NOMO-1 treated with DMSO at 0.1 percent for 48 hours (cell line): ENCODE results near the gene CAPNS2.
"Not testable (repeated sequence)": the region's sequence is repeated elsewhere in the genome, so short reads cannot be mapped to it uniquely, and the experiment has no call there.

ENCODE experiments used
- DNase-seq: peaks from one replicate; lab custom pipeline; 2025; ENCODE audit not compliant: unreplicated experiment; lab: John Stamatoyannopoulos, UW

Gene CAPNS2

DNA sequence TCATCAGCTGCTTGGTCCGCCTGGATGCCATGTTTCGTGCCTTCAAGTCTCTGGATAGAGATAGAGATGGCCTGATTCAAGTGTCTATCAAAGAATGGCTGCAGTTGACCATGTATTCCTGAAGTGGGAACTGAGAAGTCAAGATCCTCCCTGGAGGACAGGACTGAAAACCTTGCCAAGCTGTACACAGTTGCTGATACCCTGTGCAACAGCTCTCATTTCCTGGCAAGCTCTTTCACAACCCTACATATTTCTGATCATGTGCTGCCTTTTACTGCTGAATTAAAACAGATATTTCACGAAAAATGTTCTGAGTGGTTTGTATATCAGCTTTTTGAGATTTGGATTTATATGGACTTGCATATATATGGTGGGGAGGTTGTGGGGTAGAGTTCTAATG is 898 bp downstream of the CAPNS2 start:
- peak; percentile 33 for DNase-seq

DNA sequence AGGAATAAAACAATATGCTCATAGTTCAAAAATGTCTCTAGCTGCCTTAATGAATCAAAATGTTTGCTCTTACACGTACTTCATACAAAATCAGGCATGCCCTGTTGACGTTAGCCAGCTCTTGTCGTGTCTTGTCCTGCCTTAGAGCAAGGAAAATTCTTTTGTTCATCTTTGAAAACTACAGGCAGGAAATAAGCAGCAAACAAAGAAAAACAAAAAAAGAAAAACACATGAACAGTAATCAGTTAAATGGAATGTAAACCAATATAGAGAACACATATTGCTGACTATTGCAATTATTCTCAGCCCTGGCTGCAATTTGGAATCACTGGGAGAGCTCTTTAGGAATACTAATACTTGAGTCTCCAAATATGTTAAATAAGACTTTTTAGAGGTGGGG is 1.7 kb downstream of the CAPNS2 start:
- DNase-seq = no peak

DNA sequence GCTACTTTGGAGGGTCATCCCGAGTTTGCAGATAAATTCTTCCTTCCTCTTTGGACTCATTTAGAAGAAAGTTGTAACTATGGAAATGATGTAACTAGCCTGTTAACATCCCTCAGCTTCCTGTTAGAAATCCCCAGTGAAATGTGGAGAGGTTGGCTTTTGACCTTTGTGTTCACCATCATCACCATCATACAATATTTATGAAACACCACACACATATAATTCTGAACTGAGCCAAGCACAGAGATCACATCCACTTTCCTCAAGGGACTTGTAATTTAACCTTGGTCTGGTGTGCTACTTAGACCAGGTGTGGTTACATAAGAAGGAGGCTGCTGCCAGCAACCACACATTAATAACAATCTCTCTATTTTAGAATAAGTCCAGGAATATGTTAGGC is 2.5 kb downstream of the CAPNS2 start:
- peak; percentile 26 for DNase-seq

DNA sequence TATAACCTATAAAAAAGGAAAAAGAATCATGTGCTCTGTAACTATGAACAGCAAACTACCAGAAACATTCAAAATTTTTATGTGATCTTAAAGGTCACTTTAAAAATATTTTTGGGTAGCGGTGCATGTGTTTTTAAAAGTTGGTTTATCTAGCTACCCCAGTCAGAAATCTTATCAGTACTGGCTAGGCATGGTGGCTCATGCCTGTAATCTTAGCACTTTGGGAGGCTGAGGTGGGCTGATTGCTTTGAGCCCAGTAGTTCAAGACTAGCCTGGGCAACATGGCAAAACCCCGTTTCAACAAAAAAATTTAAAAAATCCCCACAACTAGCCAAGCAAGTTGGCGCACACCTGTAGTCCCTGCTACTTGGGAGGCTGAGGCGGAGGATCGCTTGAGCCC is 3.7 kb downstream of the CAPNS2 start:
- DNase-seq = no peak

DNA sequence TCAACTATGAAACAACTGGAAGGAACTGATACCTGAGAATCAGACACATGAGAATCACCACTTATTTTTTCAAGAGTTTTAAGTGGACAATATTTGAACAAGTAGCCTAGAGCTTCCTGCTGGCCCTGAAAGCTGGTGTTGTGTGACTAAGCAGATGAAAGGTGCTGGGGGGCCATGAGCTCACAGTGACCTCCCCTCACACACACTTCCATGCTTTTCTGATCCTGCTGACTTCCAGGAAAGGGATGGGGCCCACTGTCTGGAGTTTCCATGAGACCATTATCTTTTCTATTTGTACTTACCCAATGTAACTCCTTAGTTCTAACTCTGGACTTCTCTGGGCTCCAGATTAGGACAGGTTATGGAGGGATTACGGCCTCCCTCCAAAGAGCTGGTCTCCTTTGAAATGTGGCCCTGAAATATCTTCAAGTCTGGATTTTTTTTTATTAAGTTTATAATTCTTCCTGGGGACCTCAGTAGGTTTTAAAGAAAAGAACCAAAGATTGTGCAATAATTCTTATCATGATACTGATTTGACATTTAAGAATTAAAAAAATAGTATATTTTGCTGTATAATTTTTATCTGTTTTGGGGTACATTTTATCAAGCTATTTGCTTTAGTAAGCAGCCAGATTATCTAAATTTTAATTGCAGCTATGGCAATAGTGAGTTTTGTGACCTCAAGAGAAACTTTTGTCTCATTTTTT is 4.9 kb downstream of the CAPNS2 start:
- no peak for DNase-seq

DNA sequence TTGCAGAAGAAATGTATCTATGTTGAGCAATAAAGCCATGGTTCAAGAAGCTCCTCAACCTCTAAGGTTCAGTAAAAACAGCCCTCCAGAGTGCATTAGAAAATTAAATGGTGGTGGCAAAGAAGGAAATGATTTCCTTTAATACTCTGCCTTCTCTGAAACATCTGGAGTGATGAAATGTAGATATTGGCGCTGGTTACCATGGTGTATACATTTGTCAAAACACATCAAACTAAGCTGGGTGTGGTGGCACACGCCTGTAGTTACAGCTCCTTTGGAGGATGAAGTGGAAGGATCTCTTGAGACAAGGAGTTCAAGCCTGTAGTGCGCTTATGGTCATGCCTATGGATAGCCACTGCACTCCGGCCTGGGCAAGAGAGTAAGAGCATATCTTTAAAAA is 6.0 kb downstream of the CAPNS2 start:
- no peak for DNase-seq

DNA sequence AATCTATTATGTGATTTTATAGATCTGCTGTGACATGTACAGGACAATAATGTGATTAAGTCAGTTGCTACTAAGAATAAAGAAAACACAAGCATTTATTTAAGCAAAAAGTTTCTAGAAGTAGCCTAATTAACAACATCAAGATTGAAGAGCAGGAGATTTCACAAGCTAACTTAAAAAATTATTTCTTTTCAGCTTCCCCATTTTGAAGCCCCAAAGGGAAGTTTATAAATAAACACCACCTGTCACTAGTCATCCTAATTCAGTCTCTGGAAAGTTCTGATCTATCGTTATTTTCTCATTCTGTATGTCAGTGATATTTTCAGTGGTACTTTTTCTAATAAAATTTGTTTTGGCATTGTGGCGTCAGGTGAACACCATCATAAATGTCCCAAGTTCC is 8.3 kb downstream of the CAPNS2 start:
- DNase-seq = peak; percentile 74

DNA sequence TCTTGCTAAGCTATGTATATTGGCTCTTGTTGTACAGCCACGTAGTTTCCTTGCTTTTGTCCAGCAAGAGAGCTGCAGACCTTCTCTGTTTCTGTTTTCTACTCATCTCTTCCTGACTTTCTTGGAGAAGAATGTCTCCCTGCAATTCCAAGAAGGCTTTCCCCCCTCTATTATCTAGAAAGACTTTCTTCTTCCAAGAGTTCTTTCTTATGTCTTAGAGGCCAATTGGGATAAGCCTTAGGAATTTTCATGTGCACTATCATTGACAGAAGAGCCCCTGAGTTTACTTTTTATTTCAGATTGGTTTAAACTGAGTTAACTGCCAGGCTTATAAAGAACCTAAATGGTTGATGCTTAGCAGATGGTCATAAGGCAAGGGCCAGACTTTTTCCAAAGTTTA is 9.0 kb downstream of the CAPNS2 start:
- DNase-seq = no peak

DNA sequence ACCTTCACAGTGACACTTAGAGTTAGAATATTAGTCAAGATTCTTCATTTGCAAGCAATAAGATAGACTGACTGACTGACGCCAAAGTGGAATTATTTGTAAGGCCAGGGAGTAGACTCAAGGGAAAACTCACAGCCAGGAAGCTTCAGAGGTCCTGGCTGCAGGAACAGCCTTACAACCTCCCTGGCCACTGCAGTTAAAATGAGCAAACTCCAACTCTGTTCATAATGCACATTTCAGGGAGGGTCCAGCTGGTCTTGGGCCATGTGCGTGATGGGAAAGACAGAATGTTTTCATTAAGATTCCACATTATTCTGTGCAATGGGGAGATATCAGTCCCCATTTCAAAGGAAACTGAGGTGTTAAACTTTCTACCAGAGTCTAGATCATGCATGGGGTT is 9.9 kb downstream of the CAPNS2 start:
- no peak for DNase-seq

DNA sequence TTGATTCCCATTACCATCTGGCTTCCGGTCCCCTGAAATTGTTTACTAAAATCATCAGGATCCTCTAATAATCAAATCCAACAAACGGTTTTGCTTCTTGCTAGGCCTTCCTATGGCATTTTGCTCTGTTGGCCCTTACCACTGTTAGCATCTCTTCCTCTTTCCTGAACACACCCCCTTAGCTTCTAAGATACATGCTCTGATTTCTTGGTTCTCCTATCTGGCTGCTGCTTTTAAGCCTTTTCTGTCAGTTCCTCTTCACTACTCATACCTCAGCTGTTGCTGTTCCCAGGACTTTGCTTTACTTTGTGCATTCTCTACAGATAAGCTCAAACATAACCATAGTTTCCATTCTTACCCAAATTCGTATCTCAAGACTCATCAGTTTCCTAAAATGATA is 11.4 kb downstream of the CAPNS2 start:
- peak; percentile 77 for DNase-seq

DNA sequence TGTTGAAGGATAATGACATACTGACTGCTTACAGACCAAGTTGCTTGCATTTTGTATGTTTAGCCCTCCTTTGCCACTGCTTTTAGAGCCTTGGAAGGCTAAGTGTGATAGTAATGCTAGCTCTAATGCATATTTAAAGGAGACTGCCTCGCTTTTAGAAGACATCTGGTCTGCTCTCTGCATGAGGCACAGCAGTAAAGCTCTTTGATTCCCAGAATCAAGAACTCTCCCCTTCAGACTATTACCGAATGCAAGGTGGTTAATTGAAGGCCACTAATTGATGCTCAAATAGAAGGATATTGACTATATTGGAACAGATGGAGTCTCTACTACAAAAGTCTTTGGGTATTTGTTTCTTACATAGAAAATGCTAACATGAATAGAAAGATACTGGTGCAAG is 19.1 kb downstream of the CAPNS2 start:
- no peak for DNase-seq

DNA sequence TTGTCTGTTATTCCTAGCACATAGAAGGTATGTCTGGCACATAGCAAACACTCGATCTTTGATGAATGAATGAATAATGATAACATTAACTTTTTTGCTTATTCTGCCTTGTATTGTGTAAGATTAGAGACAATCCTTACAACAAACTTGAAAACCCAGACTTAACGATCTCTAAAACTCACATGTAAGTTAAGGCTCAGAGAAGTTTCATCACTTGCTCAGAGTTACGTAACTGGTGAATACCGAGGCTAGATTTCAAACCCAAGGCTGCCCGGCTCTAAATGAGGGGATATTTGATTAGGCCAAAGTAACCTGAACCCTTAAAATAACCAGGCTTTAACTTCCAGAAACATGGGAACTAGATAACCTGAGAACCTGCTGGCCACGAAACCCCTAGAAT is 22.3 kb downstream of the CAPNS2 start:
- DNase-seq = no peak

DNA sequence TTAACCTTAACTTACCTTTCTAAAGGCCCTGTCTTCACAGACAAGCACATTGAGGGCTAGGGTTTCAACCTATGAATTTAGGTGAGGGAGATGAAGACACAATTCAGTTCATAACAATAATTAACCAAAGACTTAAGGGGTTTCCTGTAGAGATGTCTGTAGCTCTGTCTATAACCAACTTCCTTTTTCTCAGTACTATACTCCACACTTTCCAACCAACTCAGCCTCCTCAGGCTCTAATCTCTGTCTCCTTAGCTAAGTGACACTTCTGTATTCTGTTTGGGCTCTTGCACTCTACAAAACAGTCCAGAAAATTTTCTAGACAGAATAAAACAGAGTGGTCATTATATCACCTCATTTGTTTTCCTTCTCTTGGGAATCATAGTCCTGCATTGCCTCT is 25.8 kb downstream of the CAPNS2 start:
- DNase-seq = peak; percentile 42

DNA sequence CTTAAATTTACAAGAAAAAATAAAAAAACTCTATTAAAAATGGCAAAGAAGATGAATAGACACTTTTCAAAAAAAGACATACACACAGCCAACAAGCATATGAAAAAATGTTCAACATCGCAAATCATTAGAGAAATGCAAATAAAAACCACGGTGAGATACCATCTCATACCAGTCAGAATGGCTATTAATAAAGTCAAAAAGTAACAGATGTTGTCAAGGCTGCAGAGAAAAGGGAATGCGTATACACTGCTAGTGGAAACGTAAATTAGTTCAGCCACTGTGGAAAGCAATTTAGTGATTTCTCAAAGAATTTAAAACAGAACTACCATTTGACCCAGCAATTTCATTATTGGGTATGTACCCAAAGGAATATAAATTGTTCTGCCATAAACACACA is 31.4 kb downstream of the CAPNS2 start:
- DNase-seq = no peak

DNA sequence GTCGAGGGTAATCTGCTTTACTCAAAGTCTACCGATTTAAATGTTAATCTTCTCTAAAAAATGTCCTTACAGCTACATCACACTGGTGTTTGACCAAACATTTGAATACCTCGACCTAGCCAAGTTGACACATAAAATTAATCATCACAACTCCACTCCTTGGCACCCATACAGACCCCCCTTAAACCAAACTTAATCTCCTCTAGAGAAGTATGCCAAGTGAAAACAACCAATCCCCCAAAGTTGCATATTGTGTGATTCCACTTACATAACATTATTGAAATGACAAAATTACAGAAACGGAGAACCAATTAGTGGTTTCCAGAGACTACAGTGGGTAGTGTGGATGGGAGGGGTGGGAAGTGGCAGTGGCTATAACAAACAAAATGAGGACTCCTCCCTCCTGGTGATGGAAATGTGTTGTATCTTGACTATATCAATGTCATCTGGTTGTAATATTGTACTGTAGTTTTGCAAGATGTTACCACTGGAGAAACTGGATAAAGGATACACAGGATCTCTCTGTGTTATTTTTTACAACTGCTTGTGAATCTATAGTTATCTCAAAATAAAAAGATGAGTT is 39.4 kb downstream of the CAPNS2 start:
- DNase-seq = peak; percentile 51

DNA sequence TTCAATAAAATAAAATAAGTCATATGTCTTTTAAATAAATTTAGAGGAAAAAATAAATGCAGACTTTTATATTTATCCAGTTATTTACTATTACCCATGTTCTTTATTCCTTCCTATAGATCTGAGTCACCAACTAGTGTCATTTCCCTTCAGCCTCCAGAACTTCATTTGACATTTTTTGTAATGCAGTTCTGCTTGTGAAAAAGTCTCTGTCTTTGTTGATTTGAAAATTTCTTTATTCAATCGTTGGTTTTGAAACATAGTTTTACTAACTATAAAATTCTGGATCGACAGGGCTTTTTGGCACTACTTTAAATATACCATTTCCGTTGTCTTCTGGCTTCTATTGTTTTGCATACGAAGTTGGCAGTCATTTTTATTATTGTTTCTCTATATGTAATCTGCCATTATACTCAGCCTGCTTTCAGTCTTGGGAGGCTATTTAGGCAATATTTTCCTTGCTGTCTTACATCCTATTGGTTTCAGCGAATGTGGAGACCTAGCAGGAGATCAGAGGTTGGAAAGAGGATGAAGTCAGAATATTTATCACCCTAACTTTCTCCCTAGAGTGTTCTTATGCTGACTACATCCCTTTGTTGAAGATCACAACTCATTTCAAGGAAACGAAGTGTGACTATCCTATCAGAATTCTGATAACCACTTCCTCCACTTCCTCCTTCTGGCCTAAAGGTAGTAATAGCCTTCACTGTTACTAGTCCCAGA is 47.3 kb downstream of the CAPNS2 start:
- no peak for DNase-seq

DNA sequence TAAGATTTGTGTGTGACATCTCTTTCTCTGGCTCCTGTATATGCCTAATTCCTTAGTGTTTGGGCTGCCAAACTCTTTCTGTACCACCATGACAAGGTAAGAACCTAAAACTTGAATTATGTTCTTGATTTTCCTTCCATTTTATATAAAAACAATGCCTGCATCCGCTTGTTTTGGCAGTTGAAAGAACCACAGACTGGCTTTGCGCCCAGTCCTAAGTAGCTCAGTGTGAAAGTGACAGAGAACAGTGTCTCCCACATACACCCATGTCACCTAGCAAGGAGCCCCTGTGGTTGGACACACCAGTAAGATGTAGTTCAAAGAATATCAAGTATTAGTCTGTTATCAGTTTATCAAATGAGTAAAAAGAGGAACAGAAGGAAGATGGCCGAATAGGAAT is 48.6 kb downstream of the CAPNS2 start:
- no peak for DNase-seq

DNA sequence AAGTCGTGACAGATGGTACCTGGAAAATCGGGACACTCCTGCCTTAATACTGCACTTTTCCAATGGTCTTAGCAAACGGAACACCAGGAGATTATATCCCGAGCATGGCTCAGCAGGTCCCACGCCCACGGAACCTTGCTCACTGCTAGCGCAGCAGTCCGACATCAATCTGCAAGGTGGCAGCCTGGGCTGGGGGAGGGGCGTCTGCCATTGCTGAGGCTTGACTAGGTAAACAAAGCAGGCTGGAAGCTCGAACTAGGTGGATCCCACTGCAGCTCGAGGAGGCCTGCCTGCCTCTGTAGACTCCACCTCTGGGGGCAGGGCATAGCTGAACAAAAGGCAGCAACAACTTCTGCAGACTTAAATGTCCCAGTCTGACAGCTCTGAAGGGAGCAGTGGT is 49.2 kb downstream of the CAPNS2 start:
- DNase-seq = not testable (repeated sequence)
